Measurements from ENCODE around the gene METTL23. TPM values are rescaled to one million over a fixed set of nuclear protein-coding genes. Genes with fewer than 3 reads are reported as not detected.
"Not testable (repeated sequence)": the region's sequence is repeated elsewhere in the genome, so short reads cannot be mapped to it uniquely, and the experiment has no call there.

Gene METTL23
- total RNA-seq, 1 donor from 2014 or later: 25.6 TPM

- Mint-ChIP-seq H3K27me3 (ENCODE audit: low read depth) (no peaks in the 10 kb centered on the region), H3K9me3 (no peaks in the 10 kb centered on the region), H3K4me3 (peak within 1 kb of the TSS; percentile 98), H3K27ac (peak within 1 kb of the TSS; percentile 99), H3K36me3 (peaks cover 34% of the 10 kb centered on the region), H3K4me1 (peaks cover 49% of the 10 kb centered on the region)
- DNase-seq (ENCODE audit: low spot score in 2 of 2, unreplicated experiment in 2 of 2): peak; percentile 97 to 99
- no peak for TF ChIP-seq CTCF (IDR thresholded peaks at IDR 0.05; ENCODE audit: unreplicated experiment)
Measured at GRCh38 chr17:76737082-76737675, 10.5 kb downstream of the METTL23 start, which contains the start of gene SRSF2. Gene SRSF2 (minus strand): TSS chr17:76737331. CDS start chr17:76737160, 171 bp downstream.

- peaks cover 51% of the 10 kb centered on the region for H3K4me1 Mint-ChIP-seq
- no peak for TF ChIP-seq CTCF (IDR thresholded peaks at IDR 0.05; ENCODE audit: unreplicated experiment)
- H3K36me3 Mint-ChIP-seq: peaks cover 31% of the 10 kb centered on the region
- H3K4me3 Mint-ChIP-seq: peak within 1 kb of the TSS; percentile 86
- no peaks in the 10 kb centered on the region for H3K27me3 Mint-ChIP-seq (ENCODE audit: low read depth)
- peak; percentile 85 to 90 for DNase-seq (ENCODE audit: low spot score in 2 of 2, unreplicated experiment in 2 of 2)
- H3K27ac Mint-ChIP-seq: peak within 1 kb of the TSS; percentile 99
- no peaks in the 10 kb centered on the region for H3K9me3 Mint-ChIP-seq
Measured at GRCh38 chr17:76737676-76738467, 11.2 kb downstream of the METTL23 start, which contains the start of gene MFSD11. Gene MFSD11 (plus strand): TSS chr17:76738119. CDS start chr17:76738353, 234 bp downstream.

- peak overlapping the region; percentile 99 for H3K27ac Mint-ChIP-seq
- no peaks in the 10 kb centered on the region for H3K27me3 Mint-ChIP-seq (ENCODE audit: low read depth)
- H3K9me3 Mint-ChIP-seq: no peaks in the 10 kb centered on the region
- peaks cover 49% of the 10 kb centered on the region for H3K4me1 Mint-ChIP-seq
- peaks cover 26% of the 10 kb centered on the region for H3K36me3 Mint-ChIP-seq
- H3K4me3 Mint-ChIP-seq: peak overlapping the region; percentile 86
- TF ChIP-seq CTCF (IDR thresholded peaks at IDR 0.05; ENCODE audit: unreplicated experiment): no peak
- DNase-seq (ENCODE audit: low spot score in 2 of 2, unreplicated experiment in 2 of 2): no peak
Measured at GRCh38 chr17:76738468-76738850, 11.8 kb downstream of the METTL23 start.

DNA sequence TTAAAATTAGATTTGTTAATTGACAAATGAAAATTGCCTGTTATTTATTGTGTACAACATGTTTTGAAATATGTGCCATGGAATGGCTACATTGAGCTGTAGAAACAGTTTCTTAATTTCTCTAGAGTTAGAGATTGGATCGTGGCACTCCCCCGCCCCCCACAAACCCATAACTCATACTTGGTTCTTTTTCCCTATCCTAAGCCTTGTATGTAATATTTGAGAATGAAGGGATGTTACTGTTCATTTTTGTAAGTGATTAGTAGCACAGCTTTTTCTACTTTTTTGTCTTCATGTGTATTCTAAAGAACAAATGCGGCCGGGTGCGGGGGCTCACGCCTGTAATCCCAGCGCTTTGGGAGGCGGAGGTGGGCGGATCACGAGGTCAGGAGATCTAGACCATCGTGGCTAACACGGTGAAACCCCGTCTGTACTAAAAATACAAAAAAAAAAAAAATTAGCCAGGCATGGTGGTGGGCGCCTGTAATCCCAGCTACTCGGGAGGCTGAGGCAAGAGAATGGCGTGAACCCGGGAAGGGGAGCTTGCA is 13.0 kb downstream of the METTL23 start:
- not testable (repeated sequence) for H3K27ac Mint-ChIP-seq; H3K9me3 Mint-ChIP-seq; H3K4me3 Mint-ChIP-seq; DNase-seq (ENCODE audit: low spot score in 2 of 2, unreplicated experiment in 2 of 2); H3K27me3 Mint-ChIP-seq (ENCODE audit: low read depth)
- peaks cover 37% of the 10 kb centered on the region for H3K4me1 Mint-ChIP-seq
- H3K36me3 Mint-ChIP-seq: peaks cover 22% of the 10 kb centered on the region

DNA sequence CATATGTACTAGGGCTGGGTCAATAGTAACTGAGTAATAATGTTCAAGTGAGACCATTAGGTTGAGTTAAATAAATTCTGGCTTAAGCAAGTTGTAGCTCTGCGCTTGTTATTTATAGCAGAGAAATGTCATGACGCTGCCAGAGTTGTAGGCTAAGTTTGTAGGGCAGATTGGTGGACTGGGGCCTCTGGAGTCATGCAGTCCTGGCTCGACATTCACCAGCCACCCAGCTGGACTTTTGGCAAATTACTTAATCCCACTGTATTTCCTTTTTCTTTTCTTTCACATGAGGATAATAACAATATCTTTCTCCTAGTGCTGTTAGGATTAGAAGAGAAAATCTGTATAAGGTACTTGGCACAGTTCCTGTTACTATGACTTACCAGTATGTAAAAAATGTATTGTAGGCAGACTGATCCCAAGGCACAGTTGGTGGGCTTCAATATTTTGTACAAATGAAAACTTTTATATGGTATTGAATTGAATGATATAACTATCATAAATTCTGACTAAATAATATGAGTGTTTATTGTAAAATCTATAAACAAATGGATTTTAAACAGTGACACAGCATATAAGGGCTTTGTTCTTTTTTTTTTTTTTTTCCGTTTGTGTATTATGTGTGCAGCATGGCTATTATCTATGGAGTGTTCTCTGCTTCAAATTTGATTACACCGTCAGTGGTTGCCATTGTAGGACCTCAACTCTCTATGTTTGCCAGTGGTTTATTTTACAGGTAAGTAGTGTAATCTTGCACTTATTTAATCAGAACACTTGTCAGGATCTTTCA is 13.9 kb downstream of the METTL23 start:
- H3K27ac Mint-ChIP-seq: no peak overlapping the region
- H3K4me1 Mint-ChIP-seq: peaks cover 30% of the 10 kb centered on the region
- DNase-seq (ENCODE audit: low spot score in 2 of 2, unreplicated experiment in 2 of 2): no peak
- no peaks in the 10 kb centered on the region for H3K27me3 Mint-ChIP-seq (ENCODE audit: low read depth)
- no peaks in the 10 kb centered on the region for H3K9me3 Mint-ChIP-seq
- peaks cover 27% of the 10 kb centered on the region for H3K36me3 Mint-ChIP-seq
- TF ChIP-seq CTCF (IDR thresholded peaks at IDR 0.05; ENCODE audit: unreplicated experiment): no peak
- no peak overlapping the region for H3K4me3 Mint-ChIP-seq
